Loucy (cell line): ENCODE data around the gene EXD3.
"Not testable (repeated sequence)": the region's sequence is repeated elsewhere in the genome, so short reads cannot be mapped to it uniquely, and the experiment has no call there.

Experiments used
- H2AFZ ChIP-seq: fragments of 200-600 bp; sonication (generic); 2 replicates; pipeline ENCODE4 v1.6.0; 2016; ENCODE audit warnings: antibody characterized with exemption, mild to moderate bottlenecking, low read length, moderate library complexity
- H3F3A ChIP-seq: fragments of 200-600 bp; 2 replicates; pipeline ENCODE4 v1.6.0; 2016; ENCODE audit warnings: antibody characterized with exemption, low read depth, mild to moderate bottlenecking
- H3K27me3 ChIP-seq: fragments of 200-600 bp; sonication (generic); 2 replicates; pipeline ENCODE4 v1.6.1; 2014; ENCODE audit warnings: low read length, mild to moderate bottlenecking; ENCODE audit not compliant: insufficient read depth, poor library complexity, severe bottlenecking
- H3K36me3 ChIP-seq: fragments of 200-600 bp; sonication (generic); 2 replicates; pipeline ENCODE4 v1.6.1; 2016; ENCODE audit warnings: low read length; ENCODE audit not compliant: insufficient read depth
- H3K4me1 ChIP-seq: fragments of 200-600 bp; sonication (generic); 2 replicates; pipeline ENCODE4 v1.5.1; 2014; ENCODE audit warnings: low read length, mild to moderate bottlenecking; ENCODE audit not compliant: insufficient read depth, poor library complexity, severe bottlenecking
- H3K4me2 ChIP-seq: fragments of 200-600 bp; sonication (generic); 2 replicates; pipeline ENCODE4 v1.6.0; 2014; ENCODE audit warnings: antibody characterized with exemption, low read length, low read depth, mild to moderate bottlenecking; ENCODE audit not compliant: poor library complexity, severe bottlenecking
- H3K4me3 ChIP-seq: fragments of 200-600 bp; sonication (generic); 2 replicates; pipeline ENCODE4 v1.5.1; 2014; ENCODE audit warnings: low read length, mild to moderate bottlenecking, mixed read lengths; ENCODE audit not compliant: poor library complexity, severe bottlenecking
- H3K79me2 ChIP-seq: fragments of 200-600 bp; sonication (generic); 2 replicates; pipeline ENCODE4 v1.6.1; 2014; ENCODE audit warnings: low read length; ENCODE audit not compliant: insufficient read depth
- H3K9ac ChIP-seq: fragments of 200-600 bp; sonication (generic); 2 replicates; pipeline ENCODE4 v1.6.0; 2014; ENCODE audit warnings: mild to moderate bottlenecking, low read depth, low read length, moderate library complexity; ENCODE audit not compliant: poor library complexity, severe bottlenecking
- H3K9me2 ChIP-seq: fragments of 200-600 bp; sonication (generic); replicated peaks from 2 replicates; pipeline ENCODE4 v1.6.1; 2016; ENCODE audit warnings: low read depth, low read length, mixed read lengths
- H3K9me3 ChIP-seq: fragments of 200-600 bp; sonication (generic); 2 replicates; pipeline ENCODE4 v1.6.1; 2014; ENCODE audit warnings: mild to moderate bottlenecking, antibody characterized with exemption, low read length, low read depth; ENCODE audit not compliant: insufficient read depth
- H4K20me1 ChIP-seq: fragments of 200-600 bp; sonication (generic); 2 replicates; pipeline ENCODE4 v1.6.0; 2014; ENCODE audit warnings: antibody characterized with exemption, low read length, mild to moderate bottlenecking; ENCODE audit not compliant: insufficient read depth, poor library complexity, severe bottlenecking
- EZH2phosphoT487 ChIP-seq: fragments of 200-600 bp; IDR thresholded peaks from 2 replicates; pipeline ENCODE4 v1.6.1; 2018; ENCODE audit warnings: antibody characterized with exemption, mild to moderate bottlenecking, moderate library complexity, borderline replicate concordance
- TF ChIP-seq, protein P1 (sequence below): fragments of 200-600 bp; sonication (generic); conservative IDR thresholded peaks from 2 replicates; pipeline ENCODE4 v1.5.1; 2014; ENCODE audit warnings: mild to moderate bottlenecking, antibody characterized with exemption, low read length

The EXD3 gene

GRCh38 chr9:137387114-137387890, 35.7 kb downstream of the EXD3 start:
- no peak overlapping the region for H3K4me2 ChIP-seq
- no peak overlapping the region for H3K9ac ChIP-seq
- H2AFZ ChIP-seq, result no peak overlapping the region
- H3K36me3 ChIP-seq, result no peaks in the 10 kb centered on the region
- no peak overlapping the region for H3K4me3 ChIP-seq
- TF ChIP-seq, protein P1, sequence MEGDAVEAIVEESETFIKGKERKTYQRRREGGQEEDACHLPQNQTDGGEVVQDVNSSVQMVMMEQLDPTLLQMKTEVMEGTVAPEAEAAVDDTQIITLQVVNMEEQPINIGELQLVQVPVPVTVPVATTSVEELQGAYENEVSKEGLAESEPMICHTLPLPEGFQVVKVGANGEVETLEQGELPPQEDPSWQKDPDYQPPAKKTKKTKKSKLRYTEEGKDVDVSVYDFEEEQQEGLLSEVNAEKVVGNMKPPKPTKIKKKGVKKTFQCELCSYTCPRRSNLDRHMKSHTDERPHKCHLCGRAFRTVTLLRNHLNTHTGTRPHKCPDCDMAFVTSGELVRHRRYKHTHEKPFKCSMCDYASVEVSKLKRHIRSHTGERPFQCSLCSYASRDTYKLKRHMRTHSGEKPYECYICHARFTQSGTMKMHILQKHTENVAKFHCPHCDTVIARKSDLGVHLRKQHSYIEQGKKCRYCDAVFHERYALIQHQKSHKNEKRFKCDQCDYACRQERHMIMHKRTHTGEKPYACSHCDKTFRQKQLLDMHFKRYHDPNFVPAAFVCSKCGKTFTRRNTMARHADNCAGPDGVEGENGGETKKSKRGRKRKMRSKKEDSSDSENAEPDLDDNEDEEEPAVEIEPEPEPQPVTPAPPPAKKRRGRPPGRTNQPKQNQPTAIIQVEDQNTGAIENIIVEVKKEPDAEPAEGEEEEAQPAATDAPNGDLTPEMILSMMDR, result no peak
- TF ChIP-seq EZH2phosphoT487, result no peak
- no peaks in the 10 kb centered on the region for H3K9me2 ChIP-seq
- H3K27me3 ChIP-seq, result no peaks in the 10 kb centered on the region
- H4K20me1 ChIP-seq, result no peaks in the 10 kb centered on the region
- H3F3A ChIP-seq, result no peaks in the 10 kb centered on the region
- H3K79me2 ChIP-seq, result no peaks in the 10 kb centered on the region
- H3K4me1 ChIP-seq, result no peaks in the 10 kb centered on the region
- H3K9me3 ChIP-seq, result no peaks in the 10 kb centered on the region; the same call in 1 of the 2 replicates

DNA sequence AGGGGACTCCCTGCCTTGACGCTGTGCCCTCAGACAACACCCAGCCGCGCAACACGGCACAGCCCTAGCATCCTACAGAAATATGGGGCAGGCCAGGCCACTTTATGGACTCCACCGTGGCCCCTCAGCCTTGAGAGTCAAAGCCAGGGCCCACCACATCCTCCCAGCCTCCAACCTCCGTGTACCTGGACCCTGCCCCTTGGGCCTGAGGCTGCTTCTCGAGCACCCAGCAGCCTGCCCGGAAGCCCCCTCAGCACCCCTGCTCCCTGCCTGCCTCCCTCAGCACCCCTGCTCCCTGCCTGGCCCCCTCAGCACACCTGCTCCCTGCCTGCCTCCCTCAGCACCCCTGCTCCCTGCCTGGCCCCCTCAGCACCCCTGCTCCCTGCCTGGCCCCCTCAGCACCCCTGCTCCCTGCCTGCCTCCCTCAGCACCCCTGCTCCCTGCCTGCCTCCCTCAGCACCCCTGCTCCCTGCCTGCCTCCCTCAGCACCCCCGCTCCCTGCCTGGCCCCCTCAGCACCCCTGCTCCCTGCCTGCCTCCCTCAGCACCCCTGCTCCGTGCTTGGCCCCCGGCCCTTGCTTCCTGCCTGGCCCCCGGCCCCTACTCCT, 36.4 kb downstream of the EXD3 start:
- not testable (repeated sequence) for H3K4me1 ChIP-seq, H3K9me3 ChIP-seq, H2AFZ ChIP-seq, H4K20me1 ChIP-seq, H3K27me3 ChIP-seq, H3K79me2 ChIP-seq, H3F3A ChIP-seq, H3K9ac ChIP-seq, H3K4me3 ChIP-seq, H3K9me2 ChIP-seq, H3K4me2 ChIP-seq, H3K36me3 ChIP-seq

GRCh38 chr9:137385061-137385655, 37.8 kb downstream of the EXD3 start:
- Histone ChIP-seq H3K27me3 (no peaks in the 10 kb centered on the region), H3K9me2 (no peaks in the 10 kb centered on the region), H3K4me2 (no peak overlapping the region), H3F3A (no peaks in the 10 kb centered on the region), H3K36me3 (no peaks in the 10 kb centered on the region), H4K20me1 (no peaks in the 10 kb centered on the region), H3K9ac (no peak overlapping the region), H3K4me3 (no peak overlapping the region), H3K4me1 (no peaks in the 10 kb centered on the region), H2AFZ (no peak overlapping the region), H3K79me2 (no peaks in the 10 kb centered on the region), H3K9me3 (no peaks in the 10 kb centered on the region; the same call in 1 of the 2 replicates)
- TF ChIP-seq, protein P1, result no peak
- no peak for TF ChIP-seq EZH2phosphoT487
